Measurements from ENCODE around the gene CDH4.

Gene CDH4

DNA sequence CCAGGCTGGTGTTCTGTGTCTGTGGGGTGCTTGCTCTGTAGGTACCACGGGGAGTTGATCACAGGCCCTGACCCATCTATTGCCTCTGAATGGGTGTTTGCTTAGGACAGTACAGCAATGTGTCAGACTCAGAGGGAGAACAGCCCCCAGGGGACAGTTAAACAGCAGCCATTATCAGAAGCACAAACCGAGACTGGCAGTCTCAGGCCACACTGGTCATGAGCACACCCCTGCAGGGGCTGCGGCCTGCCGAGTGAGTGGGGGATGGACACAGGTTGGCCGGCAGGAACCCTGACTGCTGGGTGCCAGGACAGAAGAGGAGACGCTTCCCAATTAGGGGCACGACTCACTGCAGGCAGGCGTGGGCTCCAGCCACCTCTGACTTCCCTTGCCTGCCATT, 395.6 kb downstream of the CDH4 start:
- DNase-seq (ENCODE audit: low read depth, low spot score): no peak

DNA sequence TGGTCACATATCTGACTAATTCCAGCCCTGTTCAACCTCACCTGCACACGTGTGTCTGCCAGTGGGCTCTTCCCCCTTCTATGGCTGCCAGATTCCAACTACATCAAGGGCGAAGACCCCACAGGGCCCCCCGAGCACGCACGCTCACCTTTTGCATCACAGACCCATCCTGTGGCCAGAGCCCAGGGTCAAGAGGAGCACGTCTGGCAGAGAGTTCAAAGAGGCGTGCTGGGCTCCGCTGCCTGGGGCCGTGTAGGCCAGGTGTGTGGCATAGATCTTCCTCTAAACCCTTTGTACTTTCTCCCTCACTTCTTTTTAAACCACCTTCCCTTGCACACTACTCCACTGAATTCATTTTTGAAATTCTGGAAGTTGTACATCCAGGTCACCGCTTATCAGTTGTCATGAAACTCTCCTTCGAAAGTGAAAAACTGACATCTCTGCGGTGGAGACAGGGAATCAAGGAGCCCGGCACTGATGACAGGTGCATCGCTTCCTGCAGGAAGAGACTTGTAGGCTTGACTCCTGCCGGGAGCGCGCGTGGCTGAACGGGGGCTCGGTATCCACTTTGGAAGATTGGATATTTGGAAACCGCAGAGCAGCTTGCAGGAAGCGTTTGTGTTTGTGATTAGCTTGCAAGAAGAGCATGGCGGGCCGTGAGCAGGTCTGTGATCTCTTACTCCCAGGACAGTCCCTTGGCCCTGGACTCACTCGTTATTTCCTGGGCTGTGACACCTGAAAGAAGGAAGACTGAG, 397.2 kb downstream of the CDH4 start:
- no peak for DNase-seq (ENCODE audit: low read depth, low spot score)

DNA sequence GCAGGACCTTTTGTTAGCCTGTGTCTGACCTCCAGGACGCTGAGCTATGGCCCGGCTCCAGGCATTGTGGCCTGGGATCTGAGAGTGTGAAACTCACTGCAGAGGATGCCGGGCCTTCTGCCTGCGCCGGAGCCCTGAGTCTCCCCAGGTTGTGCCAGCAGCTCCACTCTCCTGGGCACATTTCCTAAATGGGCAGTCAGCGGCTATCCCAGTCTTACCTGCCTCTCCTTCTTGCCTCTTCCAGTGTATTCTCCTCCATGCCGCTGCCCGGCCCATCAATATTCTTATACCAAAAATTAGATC, 397.8 kb downstream of the CDH4 start:
- no peak for DNase-seq (ENCODE audit: low read depth, low spot score)

DNA sequence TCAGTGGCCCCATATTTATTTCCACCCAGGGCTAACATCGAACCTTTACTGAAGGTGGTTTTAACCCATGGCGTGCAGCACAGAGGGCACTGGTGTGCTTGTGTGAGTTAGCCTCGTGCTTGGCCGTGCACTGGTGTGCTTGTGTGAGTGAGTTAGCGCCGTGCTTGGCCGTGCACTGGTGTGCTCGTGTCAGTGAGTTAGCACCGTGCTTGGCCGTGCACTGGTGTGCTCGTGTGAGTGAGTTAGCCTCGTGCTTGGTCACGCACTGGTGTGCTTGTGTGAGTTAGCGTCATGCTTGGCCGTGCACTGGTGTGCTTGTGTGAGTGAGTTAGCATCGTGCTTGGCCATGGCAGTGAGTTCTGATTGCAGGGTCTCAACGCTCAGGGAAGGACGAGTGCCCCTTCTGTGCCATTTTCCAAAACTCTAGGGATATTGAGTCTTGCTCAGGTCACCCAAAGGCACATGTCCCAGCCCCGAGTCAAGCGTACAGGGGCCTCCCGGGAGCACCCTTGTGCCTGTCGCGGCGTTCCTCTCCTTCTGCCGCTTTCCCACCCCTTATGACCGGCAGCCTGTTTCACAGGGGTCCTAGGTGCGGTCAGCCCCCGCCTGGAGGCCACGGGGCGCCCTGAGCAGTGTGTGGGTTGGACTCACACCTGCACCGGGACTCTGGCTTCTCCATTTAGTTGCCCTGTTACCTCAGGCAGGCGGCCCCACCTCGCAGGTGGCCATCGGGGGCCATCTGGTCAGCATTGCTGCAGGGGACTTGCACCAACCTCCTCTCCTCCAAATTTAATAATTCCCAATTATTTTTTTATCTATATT, 399.1 kb downstream of the CDH4 start:
- no peak for DNase-seq (ENCODE audit: low read depth, low spot score)

DNA sequence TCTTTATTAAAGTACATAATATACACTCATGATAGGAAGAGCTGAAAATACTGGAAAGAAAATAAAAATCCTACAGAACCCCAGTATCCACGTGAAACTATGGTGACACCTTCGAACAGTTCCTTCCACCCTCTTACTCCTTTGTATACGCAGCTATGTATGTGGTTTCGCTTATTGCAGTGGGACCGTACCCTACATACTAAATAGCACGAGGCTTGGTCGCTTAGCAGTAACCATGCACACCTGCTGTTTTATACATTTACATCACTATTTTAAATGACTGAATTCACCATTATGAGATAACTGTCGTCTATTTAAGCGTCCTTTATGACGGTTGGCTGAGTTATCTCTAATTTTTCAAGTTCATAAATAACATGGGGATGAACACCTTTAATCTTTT, 400.1 kb downstream of the CDH4 start:
- DNase-seq (ENCODE audit: low read depth, low spot score): no peak

DNA sequence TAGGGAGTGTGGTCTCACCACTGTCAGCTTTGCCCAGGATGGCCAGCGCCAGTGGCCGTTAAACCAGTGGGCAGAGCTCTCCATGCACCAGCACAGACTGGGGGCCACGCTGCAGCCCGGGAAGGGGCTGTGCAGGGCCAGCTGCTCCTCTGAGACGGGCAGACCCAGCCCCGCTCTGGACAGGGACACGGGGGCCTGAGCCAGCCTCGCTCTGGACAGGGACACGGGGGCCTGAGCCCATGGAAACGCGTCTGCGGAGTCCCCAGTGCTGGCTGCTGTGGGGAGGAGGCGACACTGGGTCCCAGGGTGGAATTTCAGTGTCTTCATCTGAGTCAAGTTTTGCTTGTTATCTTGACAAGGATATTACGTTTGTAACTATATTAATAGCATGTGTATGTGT, 402.7 kb downstream of the CDH4 start:
- no peak for DNase-seq (ENCODE audit: low read depth, low spot score)

DNA sequence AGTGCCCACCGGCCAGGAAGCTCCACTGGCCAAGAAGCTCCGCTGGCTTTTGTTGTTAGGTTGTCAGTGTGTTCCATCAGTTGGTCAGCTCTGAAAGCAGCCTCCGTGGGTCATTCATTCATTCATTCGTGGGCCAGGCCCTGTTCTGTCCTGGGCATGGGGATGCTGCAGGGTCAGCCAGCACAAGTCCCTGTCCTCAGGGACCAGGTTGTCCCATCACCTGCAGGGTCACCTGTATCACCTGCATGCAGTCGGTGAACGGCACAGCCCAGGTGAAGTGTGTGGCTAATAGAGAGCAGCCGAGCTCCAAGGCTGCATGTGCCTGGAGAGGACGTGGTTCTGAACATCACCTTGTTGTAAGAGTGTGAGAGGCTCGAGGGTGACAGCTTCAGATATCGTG, 403.5 kb downstream of the CDH4 start:
- DNase-seq (ENCODE audit: low read depth, low spot score): no peak

DNA sequence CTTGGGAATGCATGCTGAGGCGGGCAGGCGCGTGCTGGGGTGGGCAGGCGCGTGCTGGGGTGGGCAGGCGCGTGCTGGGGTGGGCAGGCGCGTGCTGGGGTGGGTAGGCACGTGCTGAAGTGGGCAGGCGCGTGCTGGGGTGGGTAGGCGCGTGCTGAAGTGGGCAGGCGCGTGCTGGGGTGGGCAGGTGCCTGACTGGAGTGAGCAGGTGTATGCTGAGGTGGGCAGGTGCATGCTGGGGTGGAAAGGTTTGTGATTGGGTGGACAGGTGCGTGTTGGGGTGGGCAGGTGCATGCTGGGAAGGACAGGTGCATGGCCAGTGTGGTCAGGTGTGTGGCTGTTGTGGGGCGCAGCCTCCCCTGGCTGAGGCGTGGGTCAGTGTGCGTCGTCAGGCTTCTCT, 404.1 kb downstream of the CDH4 start:
- DNase-seq (ENCODE audit: low read depth, low spot score): no peak

DNA sequence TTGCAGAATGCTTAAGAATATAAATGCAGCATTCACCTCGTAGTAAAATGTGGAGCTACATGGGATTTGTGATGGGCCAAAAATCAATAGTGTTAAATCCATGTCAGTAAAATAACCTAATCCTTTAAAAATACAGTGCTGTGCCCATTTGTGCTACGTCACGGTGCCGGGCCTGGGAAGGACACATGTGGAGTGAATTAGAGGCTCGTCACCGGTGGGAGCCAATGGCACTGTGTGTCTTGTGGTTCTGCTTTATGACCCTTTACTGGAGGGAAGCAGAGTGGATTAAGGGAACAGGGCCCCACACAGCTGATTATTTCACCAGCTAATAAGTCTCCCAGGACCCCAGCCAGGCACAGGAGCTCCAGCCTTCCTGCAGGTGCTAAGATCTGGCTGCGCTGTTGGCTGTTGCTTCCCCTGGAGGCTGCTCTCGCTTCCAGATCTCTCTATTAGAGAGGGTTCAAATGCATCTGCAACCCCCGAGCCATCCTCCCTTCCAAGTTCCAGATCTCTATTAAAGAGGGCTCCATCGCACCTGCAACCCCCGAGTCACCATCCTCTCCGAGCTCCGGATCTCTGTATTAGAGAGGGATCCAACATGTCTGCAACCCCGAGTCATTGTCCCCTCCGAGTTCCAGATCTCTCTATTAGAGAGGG, 405.8 kb downstream of the CDH4 start:
- DNase-seq (ENCODE audit: low read depth, low spot score): no peak

DNA sequence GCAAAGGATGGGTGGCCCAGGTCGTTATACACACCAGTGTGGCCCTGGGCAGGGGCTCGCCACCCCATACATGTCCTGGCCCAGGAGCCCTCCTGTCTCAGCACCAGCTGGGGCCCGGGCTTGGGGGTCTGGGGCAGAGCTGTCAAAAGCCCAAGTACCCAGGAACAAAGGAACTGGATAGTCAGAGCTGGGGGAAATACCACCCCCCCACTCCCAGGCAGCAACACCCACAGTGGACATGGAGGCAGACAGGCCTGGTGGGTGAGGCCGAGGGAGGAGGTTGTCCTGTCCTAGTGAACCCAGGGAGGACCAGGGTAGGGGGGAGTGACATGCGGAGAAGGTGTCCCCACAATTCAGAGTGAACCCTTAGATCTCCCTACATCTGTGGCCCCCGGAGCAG, 406.5 kb downstream of the CDH4 start:
- DNase-seq (ENCODE audit: low read depth, low spot score): no peak

DNA sequence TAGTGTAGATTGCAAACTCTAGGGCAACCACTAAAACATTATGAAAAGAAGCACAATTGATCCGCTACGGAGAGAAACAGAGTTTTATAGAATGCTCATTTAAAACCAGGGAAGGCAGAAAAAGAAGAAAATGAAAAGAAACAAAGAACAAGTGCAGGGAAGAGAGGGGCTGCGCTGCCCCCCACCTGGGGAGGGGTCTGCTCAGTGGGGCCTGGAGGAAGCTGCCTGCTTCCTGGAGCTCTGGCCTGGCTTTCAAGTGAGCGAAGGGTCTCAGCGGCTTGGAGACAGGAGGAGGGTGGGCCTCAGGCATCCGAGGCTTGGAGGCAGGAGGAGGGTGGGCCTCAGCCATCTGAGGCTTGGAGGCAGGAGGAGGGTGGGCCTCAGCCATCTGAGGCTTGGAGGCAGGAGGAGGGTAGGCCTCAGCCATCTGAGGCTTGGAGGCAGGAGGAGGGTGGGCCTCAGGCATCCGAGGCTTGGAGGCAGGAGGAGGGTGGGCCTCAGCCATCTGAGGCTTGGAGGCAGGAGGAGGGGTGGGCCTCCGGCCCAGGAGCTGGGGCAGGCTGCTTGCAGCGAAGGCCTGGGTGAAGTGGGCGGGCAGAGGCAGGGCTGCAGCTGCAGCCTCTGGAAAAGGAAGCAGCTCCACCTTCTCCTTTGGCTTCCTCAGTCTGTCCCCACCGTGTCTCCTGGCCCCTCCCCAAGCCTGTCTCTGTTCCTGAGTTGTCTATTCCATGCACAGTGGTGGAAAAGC, 407.4 kb downstream of the CDH4 start:
- DNase-seq (ENCODE audit: low read depth, low spot score): no peak

DNA sequence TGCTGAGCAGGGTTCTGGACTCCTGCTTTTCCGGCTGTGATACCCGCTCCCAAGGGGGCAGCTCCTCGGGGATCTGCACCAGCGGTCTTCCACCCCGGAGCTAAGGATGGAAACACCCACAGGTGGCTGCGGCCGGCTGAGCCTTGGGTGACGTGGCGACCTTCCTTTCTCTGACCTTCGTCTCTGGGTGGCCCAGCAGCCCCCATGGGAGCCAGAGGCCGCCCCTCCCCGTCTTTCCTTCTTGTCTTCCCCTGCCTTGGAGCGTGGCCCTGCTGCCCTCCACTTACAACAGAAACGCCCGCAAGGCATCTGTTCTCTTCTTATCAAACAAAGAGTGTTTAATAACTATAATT, 407.9 kb downstream of the CDH4 start:
- DNase-seq (ENCODE audit: low read depth, low spot score): no peak

DNA sequence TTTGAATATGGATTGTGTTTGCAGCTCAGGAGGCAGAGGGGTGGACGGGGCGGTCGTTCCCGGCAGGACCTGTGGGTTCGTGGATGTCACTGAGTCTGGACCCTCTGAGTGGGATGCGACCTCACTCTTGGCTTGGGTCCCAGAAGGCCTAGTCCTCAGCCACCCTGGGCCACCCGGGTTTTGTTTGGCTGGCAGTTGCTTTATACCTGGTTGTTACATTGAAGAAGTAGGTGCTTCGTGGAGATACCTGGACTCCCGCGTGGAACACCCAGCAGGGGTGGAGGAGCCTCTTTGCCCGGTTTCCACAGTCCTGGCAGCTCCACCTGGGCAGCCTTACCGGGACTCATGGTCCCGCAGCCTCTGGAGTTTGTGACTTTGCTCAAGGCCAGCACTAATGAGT, 408.5 kb downstream of the CDH4 start:
- no peak for DNase-seq (ENCODE audit: low read depth, low spot score)

DNA sequence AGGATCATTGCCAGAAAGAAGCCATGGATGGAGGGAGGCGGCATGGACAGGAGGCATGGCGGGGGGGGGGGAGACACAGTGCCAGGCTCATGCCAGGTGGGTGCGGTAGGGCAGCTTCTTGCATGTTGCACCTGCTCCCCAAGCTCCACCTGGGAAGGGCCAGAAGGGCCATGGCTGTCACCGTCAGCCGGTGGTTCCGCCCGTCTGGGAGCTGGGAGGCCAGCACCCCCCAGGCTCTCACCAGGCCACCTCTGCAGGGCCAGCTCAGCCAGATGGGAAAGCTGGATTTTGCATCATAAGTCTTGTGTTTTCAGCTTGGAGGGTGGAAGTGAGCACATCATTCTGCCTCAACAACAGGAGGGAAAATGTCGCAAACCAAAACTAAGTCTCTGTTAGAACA, 409.0 kb downstream of the CDH4 start:
- no peak for DNase-seq (ENCODE audit: low read depth, low spot score)

DNA sequence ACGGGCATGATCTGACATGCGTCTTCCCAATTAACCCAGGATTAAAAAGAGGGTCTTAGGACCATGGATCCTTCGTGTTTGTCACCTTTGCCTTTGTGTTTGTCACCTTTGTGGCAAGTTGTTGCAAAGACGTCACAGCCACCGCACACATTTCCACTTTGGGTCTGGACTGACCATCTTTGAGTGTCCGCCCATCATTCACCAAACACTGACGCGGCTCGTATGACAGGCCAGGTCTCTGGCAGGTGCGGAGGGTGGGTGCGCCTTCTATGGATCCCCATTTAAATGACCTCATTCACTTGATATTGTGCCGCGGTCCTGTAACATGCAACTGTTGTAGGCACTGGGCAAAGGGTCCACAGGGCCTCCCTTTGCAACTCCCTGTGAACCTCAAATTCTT, 409.5 kb downstream of the CDH4 start:
- no peak for DNase-seq (ENCODE audit: low read depth, low spot score)

DNA sequence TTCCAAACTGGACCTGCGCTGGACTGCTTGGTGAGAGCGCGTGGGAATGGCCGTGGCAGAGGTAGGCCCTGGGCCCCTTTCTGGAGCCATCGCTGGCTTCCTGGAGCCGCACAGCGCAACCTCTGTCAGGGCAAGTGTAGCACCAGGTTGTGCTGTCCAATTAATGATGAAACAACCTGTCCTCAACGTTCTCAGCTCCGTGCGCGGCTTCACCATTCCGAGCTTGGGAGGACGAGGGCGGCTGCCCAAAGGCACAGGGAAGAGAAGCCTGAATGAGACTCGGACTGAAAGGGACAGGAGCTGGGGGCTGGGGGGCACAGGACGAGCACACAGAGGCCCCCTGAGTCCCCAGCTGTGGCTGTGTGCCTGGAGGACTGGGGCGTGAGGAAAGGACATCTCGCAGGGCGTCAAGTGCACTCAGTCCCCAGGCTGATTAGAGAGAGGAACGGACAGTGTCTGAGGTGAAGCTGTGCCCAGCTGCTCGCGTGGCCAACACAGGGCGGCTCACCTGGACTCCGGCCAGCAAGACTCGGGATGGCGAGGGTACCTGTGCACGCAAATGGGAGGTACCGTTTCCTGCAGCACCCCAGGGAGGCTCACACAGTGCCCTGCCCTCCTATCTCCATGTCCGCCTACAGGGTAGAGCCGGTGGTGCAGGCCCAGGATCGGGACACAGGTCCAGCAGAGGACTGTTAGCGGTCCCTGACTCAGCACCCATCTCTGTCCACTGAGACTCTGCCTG, 410.3 kb downstream of the CDH4 start:
- DNase-seq (ENCODE audit: low read depth, low spot score): no peak

DNA sequence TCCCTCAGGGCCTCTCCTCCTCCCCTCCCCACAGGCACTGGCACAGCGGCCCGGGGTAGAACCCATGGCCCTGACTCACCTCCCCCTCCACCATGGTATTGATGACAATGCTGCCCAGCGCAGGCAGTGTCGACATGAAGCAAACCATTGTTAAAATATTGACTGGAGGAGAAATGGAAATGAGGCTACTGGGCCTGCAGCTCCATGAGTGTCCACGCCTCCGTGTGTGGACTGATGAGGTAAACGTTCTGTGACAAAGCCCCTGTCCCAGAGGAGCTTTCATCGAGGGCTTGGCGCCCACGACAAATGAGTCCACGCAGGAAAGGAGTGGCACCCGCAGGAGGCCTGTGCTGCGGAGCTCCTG, 410.9 kb downstream of the CDH4 start:
- no peak for DNase-seq (ENCODE audit: low read depth, low spot score)

DNA sequence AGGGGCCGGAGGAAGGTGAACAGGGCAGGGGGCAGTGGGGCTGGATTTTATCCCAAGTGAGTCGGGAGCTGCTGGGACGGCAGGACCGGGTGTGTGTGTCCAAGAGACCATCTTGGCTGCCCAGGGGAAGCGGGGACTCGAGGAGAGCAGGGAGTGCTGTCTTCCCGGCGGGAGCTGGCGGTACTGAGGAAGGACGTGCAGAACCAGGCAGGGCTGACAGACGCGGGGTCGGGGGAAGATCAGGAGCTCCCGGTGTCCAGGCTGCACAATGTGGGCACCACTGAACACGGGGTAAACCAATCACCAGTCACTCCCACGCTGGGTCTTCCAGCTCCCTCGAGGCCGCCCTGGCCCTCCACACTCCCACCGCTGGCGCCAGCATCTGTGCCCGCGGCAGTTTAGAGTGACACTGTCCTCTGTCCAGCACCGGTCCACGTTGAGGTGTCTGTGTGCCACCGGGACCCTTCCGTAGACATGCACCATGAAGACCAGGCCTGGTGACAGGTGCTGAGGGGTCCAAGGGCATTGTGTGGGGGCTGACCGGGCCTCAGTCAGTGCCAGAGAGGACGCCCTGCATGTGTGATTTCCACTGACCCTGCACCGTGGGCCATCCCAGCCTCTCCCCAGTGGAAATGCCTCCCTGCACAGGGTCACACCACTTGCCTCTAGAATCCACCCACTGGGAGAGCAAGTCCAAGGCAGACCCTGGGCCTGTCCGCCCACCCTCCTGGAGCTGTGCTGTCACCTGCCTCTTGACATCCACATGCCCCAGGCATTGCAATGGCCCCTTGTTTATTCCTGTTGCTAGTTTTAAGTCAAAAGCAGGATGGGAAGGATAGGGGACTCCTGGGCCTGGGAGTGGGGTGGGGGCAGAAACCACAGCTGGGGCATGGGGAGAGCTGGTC, 411.7 kb downstream of the CDH4 start:
- no peak for DNase-seq (ENCODE audit: low read depth, low spot score)

DNA sequence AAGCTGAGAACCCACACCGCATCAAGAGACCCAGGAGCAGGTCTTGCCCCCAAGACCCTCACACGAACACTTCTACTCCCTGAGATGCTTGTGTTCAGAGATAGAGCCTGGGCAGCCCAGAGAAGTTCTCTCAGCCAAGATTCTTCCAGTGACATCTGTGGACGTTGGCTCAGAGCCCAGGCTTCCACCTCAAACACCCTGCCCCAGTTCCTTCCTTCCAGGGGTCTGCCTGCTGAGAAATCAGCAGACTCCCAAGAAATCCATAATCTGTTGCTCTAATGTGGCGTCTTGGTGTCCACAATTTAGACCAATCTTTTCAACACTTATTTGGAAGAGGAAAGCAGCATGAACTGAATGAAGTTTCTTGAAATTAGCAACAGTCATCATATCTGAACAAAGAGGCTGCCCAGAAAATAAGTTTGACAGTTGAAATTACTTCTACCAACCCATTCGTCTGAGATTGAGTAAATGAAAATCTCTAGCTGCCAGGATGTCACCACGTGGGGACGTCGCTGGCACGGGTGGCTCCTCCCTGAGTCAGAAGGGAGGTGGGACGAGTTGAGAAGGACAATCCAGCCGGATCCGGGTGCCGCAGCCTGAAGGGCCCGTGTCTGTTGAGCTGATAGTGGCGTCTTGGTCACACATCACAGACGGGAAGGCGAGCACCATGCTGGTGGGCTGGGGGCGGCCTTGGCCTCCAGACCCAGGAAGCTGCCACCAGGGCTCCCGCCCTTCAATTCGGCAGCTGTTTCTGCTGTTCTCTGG, 412.7 kb downstream of the CDH4 start:
- DNase-seq (ENCODE audit: low read depth, low spot score): no peak
